Right atrium auricular region (tissue), 2 donors: ENCODE data around the gene FGD4. TPM values are rescaled to one million over a fixed set of nuclear protein-coding genes. Genes with fewer than 3 reads are reported as not detected.
"Not testable (repeated sequence)": the region's sequence is repeated elsewhere in the genome, so short reads cannot be mapped to it uniquely, and the experiment has no call there.

Experiments
- DNase-seq: peaks from one replicate; pipeline ENCODE4 v3.0.0-alpha.2; 2019; ENCODE audit warnings: low spot score
- H3K27ac ChIP-seq, 2 donors: fragments of 200-600 bp; sonication (generic); 1 replicate in 1 of 2; 2 replicates in 1 of 2; pipeline ENCODE4 v1.5.1; 2016 to 2019
- H3K27me3 ChIP-seq, 2 donors: fragments of 200-600 bp; sonication (generic); one replicate each; pipeline versions ENCODE4 v1.5.1 to v1.6.0; 2017 to 2019
- H3K36me3 ChIP-seq: fragments of 200-600 bp; sonication (generic); one replicate; pipeline ENCODE4 v1.5.1; 2016
- H3K4me1 ChIP-seq, 2 donors: fragments of 200-600 bp; sonication (generic); one replicate each; pipeline versions ENCODE4 v1.5.1 to v1.6.0; 2017 to 2019
- H3K4me3 ChIP-seq, 2 donors: fragments of 200-600 bp; sonication (generic); 1 replicate in 1 of 2; 2 replicates in 1 of 2; pipeline ENCODE4 v1.5.1; 2017 to 2019; ENCODE audit warnings: mild to moderate bottlenecking in 1 of 2, moderate library complexity in 1 of 2
- H3K9me3 ChIP-seq, 2 donors: fragments of 200-600 bp; sonication (generic); one replicate each; pipeline ENCODE4 v1.5.1; 2019
- total RNA-seq, 2 donors: library from RNA; depleted of rRNA; stranded (reverse); fragments of >200 nt; gene quantifications; one replicate each; pipeline ENCODE4 v1.1.0, GENCODE V29; 2016
- TF ChIP-seq, protein P1 (sequence below), 2 donors: fragments of 200-600 bp; sonication (generic); IDR thresholded peaks; one replicate each; pipeline ENCODE4 v1.5.1; 2019; ENCODE audit warnings: antibody characterized with exemption in 2 of 2

The FGD4 gene
- total RNA-seq, 2 donors from 2014 or later: 13.5 to 16.2 TPM

DNA sequence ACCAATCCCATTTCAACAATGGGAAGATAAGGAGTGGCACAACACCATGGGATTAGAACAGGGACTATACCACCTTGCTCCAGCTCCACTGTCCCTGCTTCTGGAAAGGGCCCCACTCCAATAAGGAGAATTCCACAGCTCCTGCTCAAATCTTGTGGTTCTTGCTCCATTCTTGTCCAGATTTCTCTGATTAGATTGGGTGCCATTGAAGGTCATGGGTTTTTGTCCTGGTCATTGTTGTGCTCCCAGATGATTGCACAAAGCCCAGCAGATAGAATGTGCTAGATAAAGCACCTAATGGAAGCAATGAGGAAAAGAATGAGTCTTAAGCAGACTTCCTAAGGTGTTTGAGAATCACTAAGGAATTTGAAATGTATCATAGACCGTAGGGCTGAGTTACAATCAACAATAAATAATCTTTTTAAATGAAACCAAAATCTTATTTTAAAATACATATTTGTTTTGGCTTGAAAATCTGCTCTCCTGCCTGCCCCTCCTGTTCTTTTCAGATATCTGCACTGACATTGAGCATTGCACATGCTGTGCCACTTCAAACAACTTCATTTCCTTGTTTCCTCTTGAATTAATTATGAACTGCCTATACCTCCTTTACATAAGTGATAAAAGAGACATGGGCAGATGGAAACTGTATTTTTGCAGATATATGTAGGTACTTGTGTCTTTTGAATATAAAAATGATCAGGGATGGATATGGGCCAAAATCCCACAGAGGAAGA, 115.9 kb downstream of the FGD4 start:
- no peak overlapping the region for H3K4me3 ChIP-seq
- H3K27me3 ChIP-seq: no peaks in the 10 kb centered on the region
- no peaks in the 10 kb centered on the region for H3K9me3 ChIP-seq
- H3K36me3 ChIP-seq: no peaks in the 10 kb centered on the region
- peaks cover 0 to 8% of the 10 kb centered on the region in 2 donors for H3K4me1 ChIP-seq
- TF ChIP-seq, protein P1, sequence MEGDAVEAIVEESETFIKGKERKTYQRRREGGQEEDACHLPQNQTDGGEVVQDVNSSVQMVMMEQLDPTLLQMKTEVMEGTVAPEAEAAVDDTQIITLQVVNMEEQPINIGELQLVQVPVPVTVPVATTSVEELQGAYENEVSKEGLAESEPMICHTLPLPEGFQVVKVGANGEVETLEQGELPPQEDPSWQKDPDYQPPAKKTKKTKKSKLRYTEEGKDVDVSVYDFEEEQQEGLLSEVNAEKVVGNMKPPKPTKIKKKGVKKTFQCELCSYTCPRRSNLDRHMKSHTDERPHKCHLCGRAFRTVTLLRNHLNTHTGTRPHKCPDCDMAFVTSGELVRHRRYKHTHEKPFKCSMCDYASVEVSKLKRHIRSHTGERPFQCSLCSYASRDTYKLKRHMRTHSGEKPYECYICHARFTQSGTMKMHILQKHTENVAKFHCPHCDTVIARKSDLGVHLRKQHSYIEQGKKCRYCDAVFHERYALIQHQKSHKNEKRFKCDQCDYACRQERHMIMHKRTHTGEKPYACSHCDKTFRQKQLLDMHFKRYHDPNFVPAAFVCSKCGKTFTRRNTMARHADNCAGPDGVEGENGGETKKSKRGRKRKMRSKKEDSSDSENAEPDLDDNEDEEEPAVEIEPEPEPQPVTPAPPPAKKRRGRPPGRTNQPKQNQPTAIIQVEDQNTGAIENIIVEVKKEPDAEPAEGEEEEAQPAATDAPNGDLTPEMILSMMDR (IDR thresholded peaks at IDR 0.05): no peak
- DNase-seq: no peak
- H3K27ac ChIP-seq: no peak overlapping the region

- H3K27ac ChIP-seq: no peak overlapping the region
- no peak overlapping the region for H3K4me3 ChIP-seq
- no peaks in the 10 kb centered on the region for H3K36me3 ChIP-seq
- H3K27me3 ChIP-seq: no peaks in the 10 kb centered on the region
- DNase-seq: no peak
- TF ChIP-seq, protein P1 (IDR thresholded peaks at IDR 0.05): no peak
- no peaks in the 10 kb centered on the region for H3K9me3 ChIP-seq
- H3K4me1 ChIP-seq: peaks cover 0 to 13% of the 10 kb centered on the region in 2 donors
These were observed 116.9 kb downstream of the FGD4 start for GRCh38 chr12:32516230-32516629.

GRCh38 chr12:32517966-32518365, 118.6 kb downstream of the FGD4 start:
- Histone ChIP-seq H3K4me1 (peaks cover 0 to 30% of the 10 kb centered on the region in 2 donors), H3K27ac (no peak overlapping the region)
- TF ChIP-seq, protein P1 (IDR thresholded peaks at IDR 0.05): no peak

DNA sequence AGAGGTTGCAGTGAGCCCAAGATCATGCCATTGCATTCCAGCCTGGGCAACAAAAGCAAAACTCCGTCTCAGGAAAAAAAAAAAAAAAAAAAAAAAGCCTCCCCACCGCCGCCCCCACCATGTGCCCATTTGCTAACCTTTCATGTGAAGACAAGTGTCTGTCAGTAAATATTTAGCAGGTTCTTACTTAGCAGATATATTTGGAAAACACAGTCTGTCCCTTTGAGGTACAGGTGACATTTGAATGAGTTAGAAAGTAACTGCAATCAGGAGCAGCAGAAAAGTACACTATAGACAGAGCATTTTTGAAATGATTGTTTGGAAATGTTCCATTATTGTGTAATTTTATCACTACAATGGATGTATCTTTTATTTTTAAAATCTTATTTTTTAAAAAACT, 119.7 kb downstream of the FGD4 start:
- Histone ChIP-seq H3K36me3 (no peaks in the 10 kb centered on the region), H3K4me1 (peaks cover 0 to 38% of the 10 kb centered on the region in 2 donors), H3K4me3 (no peak overlapping the region), H3K27ac (no peak overlapping the region), H3K9me3 (no peaks in the 10 kb centered on the region), H3K27me3 (no peaks in the 10 kb centered on the region)
- no peak for DNase-seq
- TF ChIP-seq, protein P1 (IDR thresholded peaks at IDR 0.05): no peak

More at GRCh38 chr12:32517966-32518365, 118.6 kb downstream of the FGD4 start:
- no peak for DNase-seq
- no peaks in the 10 kb centered on the region for H3K36me3 ChIP-seq
- no peak overlapping the region for H3K4me3 ChIP-seq
- H3K9me3 ChIP-seq: no peaks in the 10 kb centered on the region
- no peaks in the 10 kb centered on the region for H3K27me3 ChIP-seq

DNA sequence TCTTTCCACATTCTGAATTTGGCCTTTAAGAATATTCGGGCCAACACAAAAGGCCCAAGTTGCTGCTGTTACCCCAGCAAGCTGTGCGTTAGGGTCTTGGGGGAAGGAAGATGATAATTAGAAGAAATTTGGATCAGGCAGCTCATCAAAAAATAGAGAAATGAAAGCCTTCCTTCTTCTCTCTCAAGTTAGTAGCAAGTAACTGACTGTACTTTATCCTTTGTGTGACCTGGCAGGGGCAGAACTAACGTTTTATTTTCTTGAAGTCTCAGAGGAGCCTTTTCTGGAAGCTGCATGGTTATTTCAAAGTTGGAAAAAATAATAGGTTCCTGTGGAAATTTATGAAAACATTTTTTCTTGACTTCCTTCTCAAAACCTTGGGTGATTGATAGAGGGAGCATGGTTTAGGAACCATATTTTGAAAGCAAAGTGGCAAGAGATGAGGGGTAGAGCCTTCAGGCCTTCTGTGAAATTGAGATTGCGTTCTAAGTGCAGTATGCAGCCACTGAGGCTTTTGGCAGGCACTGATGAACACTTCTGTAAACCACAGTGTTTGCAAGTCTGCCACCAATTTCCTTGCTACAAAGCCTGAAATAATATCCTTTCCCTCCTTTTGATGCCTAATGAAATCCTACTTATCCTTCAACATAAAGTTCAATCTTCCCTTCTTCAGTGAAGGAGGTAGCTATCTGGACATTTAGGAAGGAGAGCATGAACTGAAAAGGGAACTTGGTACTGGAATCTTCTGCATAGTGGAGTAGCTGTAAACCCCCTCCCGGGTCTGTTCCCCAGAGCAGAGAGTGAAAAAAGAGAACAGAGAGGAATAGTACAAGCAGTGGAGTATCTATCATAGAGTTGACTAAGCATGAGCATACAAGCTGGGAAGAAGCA, 123.2 kb downstream of the FGD4 start:
- Histone ChIP-seq H3K27me3 (no peaks in the 10 kb centered on the region), H3K36me3 (no peaks in the 10 kb centered on the region), H3K4me3 (no peak overlapping the region), H3K4me1 (peaks cover 0 to 30% of the 10 kb centered on the region in 2 donors), H3K9me3 (no peaks in the 10 kb centered on the region), H3K27ac (peak overlapping the region; percentile 57 to 65)
- no peak for DNase-seq
- TF ChIP-seq, protein P1 (IDR thresholded peaks at IDR 0.05): no peak

GRCh38 chr12:32525802-32526201, 126.4 kb downstream of the FGD4 start:
- peaks cover 0 to 27% of the 10 kb centered on the region in 2 donors for H3K4me1 ChIP-seq
- not testable (repeated sequence) for H3K9me3 ChIP-seq, H3K36me3 ChIP-seq, H3K27ac ChIP-seq, H3K4me3 ChIP-seq, DNase-seq, H3K27me3 ChIP-seq

- H3K27ac ChIP-seq, H3K4me3 ChIP-seq, H3K9me3 ChIP-seq, H3K36me3 ChIP-seq, DNase-seq, H3K27me3 ChIP-seq: not testable (repeated sequence)
- H3K4me1 ChIP-seq: peaks cover 0 to 24% of the 10 kb centered on the region in 2 donors
These were observed 127.0 kb downstream of the FGD4 start for GRCh38 chr12:32526343-32526742.
